HepG2 (cell line): ENCODE measurements around the gene SSBP4. TPM values are rescaled to one million over a fixed set of nuclear protein-coding genes. Genes with fewer than 3 reads are reported as not detected.

ENCODE experiments used
- AKNA ChIP-seq: sonication (generic); formaldehyde crosslinking; IDR thresholded peaks from 2 replicates; pipeline ENCODE4 v1.4.0; 2020; ENCODE audit warnings: missing genetic modification reagents, borderline replicate concordance
- ATF6 ChIP-seq: sonication (generic); formaldehyde crosslinking; conservative IDR thresholded peaks from 2 replicates; pipeline ENCODE4 v1.4.0; 2020; ENCODE audit warnings: missing genetic modification reagents
- BCL6 ChIP-seq: IDR thresholded peaks from 2 replicates; pipeline ENCODE4 v1.6.1; 2016; ENCODE audit warnings: missing genetic modification reagents, missing compliant biosample characterization
- E2F5 ChIP-seq: sonication (generic); formaldehyde crosslinking; conservative IDR thresholded peaks from 2 replicates; pipeline ENCODE4 v1.4.0; 2020; ENCODE audit warnings: missing genetic modification reagents
- GATAD2A ChIP-seq: IDR thresholded peaks from 2 replicates; pipeline ENCODE4 v1.6.1; 2016
- IRF9 ChIP-seq: sonication (generic); formaldehyde crosslinking; IDR thresholded peaks from 2 replicates; pipeline ENCODE4 v1.8.0; 2022; ENCODE audit warnings: missing genetic modification reagents, mild to moderate bottlenecking, borderline replicate concordance
- MATR3 ChIP-seq: sonication (generic); formaldehyde crosslinking; IDR thresholded peaks from 2 replicates; pipeline ENCODE4 v1.4.0; 2020; ENCODE audit warnings: missing genetic modification reagents
- NCOA5 ChIP-seq: sonication (generic); formaldehyde crosslinking; IDR thresholded peaks from 2 replicates; pipeline ENCODE4 v1.4.0; 2020; ENCODE audit warnings: missing genetic modification reagents
- NR0B2 ChIP-seq: sonication (generic); formaldehyde crosslinking; IDR thresholded peaks from 2 replicates; pipeline ENCODE4 v1.4.0; 2020; ENCODE audit warnings: mild to moderate bottlenecking, missing genetic modification reagents
- PLRG1 ChIP-seq: fragments of 450-650 bp; conservative IDR thresholded peaks from 2 replicates; pipeline ENCODE4 v1.6.1; 2016
- PLSCR1 ChIP-seq: sonication (generic); formaldehyde crosslinking; IDR thresholded peaks from 2 replicates; pipeline ENCODE4 v1.5.0; 2020; ENCODE audit warnings: missing genetic modification reagents, mild to moderate bottlenecking, borderline replicate concordance
- RNF2 ChIP-seq: fragments of 450-650 bp; conservative IDR thresholded peaks from 2 replicates; pipeline ENCODE4 v1.6.1; 2016; ENCODE audit warnings: low read depth
- TEAD2 ChIP-seq: sonication (generic); formaldehyde crosslinking; IDR thresholded peaks from 2 replicates; pipeline ENCODE4 v1.9.0; 2021; ENCODE audit warnings: missing genetic modification reagents
- ZBTB44 ChIP-seq: sonication (generic); formaldehyde crosslinking; IDR thresholded peaks from 2 replicates; pipeline ENCODE4 v1.4.0; 2020; ENCODE audit warnings: missing genetic modification reagents
- ZC3H4 ChIP-seq: sonication (generic); formaldehyde crosslinking; IDR thresholded peaks from 2 replicates; pipeline ENCODE4 v1.4.0; 2020; ENCODE audit warnings: missing genetic modification reagents, borderline replicate concordance
- ZNF577 ChIP-seq: sonication (generic); formaldehyde crosslinking; IDR thresholded peaks from 2 replicates; pipeline ENCODE4 v1.4.0; 2020; ENCODE audit warnings: mild to moderate bottlenecking, low read depth, missing genetic modification reagents, borderline replicate concordance
- ZNF75D ChIP-seq: sonication (generic); formaldehyde crosslinking; IDR thresholded peaks from 2 replicates; pipeline ENCODE4 v1.8.1; 2023; ENCODE audit warnings: missing genetic modification reagents, mild to moderate bottlenecking, borderline replicate concordance
- polyA plus RNA-seq, 8 experiments: library from polyadenylated mRNA; depleted of rRNA in 3 of 8; stranded (reverse) in 7 of 8; unstranded in 1 of 8; fragments of >200 nt; fragmentation: Illumina TruSeq in 4 of 8; extraction: Trizol in 4 of 8; gene quantifications; 2 replicates each; pipeline versions ENCODE4 v1.2.1 to v1.2.3, GENCODE V29; 2011 to 2016; ENCODE audit warnings: low read depth in 4 of 8, missing spikeins in 1 of 8, mixed read lengths in 1 of 8; ENCODE audit not compliant: insufficient read depth in 1 of 8
- total RNA-seq, 5 experiments: library from RNA; depleted of rRNA; stranded (reverse); fragments of >200 nt; fragmentation: Illumina TruSeq; extraction: Trizol; gene quantifications; 2 replicates each; pipeline ENCODE4 v1.2.3, GENCODE V29; 2016; ENCODE audit warnings: low read depth in 1 of 5

Gene SSBP4
- total and polyA plus RNA-seq, 2 of the 13 experiments (the other 11 are each of a cell fraction or from before 2014, with no cell fraction given): 20.8 to 39.5 TPM

- TF ChIP-seq ZNF75D (CRISPR knock-in tag): no peak
- no peak for TF ChIP-seq ZBTB44 (CRISPR knock-in tag)
- TF ChIP-seq PLSCR1 (CRISPR knock-in tag): no peak
- TF ChIP-seq RNF2: no peak
- no peak for TF ChIP-seq NR0B2 (CRISPR knock-in tag)
- TF ChIP-seq TEAD2 (CRISPR knock-in tag): no peak
- TF ChIP-seq NCOA5: no peak
- TF ChIP-seq E2F5 (CRISPR knock-in tag): no peak
- TF ChIP-seq ZC3H4: no peak
- TF ChIP-seq ZNF577 (CRISPR knock-in tag): no peak
- TF ChIP-seq MATR3: no peak
- 0 out of 2 replicates have a peak, but pooled peaks have one; percentile 40 for TF ChIP-seq IRF9 (CRISPR knock-in tag)
- 0 out of 2 replicates have a peak, but pooled peaks have one; percentile 48 for TF ChIP-seq BCL6 (CRISPR knock-in tag)
- TF ChIP-seq PLRG1: no peak
- TF ChIP-seq GATAD2A (CRISPR knock-in tag): 0 out of 2 replicates have a peak, but pooled peaks have one; percentile 14
- TF ChIP-seq ATF6: no peak
- TF ChIP-seq AKNA (CRISPR knock-in tag): no peak
These were observed 4.6 kb upstream of the SSBP4 start (continued) for GRCh38 chr19:18414504-18415177.
